NK-92 (cell line): ENCODE measurements around the gene BTF3.
A peak's percentile ranks its signal among the peaks of the same experiment; 100 is the strongest.
"Not testable (repeated sequence)": the region's sequence is repeated elsewhere in the genome, so short reads cannot be mapped to it uniquely, and the experiment has no call there.

Source experiments
- DNase-seq: peaks from one replicate; lab custom pipeline; 2025; ENCODE audit not compliant: unreplicated experiment; lab: John Stamatoyannopoulos, UW

Gene BTF3

DNA sequence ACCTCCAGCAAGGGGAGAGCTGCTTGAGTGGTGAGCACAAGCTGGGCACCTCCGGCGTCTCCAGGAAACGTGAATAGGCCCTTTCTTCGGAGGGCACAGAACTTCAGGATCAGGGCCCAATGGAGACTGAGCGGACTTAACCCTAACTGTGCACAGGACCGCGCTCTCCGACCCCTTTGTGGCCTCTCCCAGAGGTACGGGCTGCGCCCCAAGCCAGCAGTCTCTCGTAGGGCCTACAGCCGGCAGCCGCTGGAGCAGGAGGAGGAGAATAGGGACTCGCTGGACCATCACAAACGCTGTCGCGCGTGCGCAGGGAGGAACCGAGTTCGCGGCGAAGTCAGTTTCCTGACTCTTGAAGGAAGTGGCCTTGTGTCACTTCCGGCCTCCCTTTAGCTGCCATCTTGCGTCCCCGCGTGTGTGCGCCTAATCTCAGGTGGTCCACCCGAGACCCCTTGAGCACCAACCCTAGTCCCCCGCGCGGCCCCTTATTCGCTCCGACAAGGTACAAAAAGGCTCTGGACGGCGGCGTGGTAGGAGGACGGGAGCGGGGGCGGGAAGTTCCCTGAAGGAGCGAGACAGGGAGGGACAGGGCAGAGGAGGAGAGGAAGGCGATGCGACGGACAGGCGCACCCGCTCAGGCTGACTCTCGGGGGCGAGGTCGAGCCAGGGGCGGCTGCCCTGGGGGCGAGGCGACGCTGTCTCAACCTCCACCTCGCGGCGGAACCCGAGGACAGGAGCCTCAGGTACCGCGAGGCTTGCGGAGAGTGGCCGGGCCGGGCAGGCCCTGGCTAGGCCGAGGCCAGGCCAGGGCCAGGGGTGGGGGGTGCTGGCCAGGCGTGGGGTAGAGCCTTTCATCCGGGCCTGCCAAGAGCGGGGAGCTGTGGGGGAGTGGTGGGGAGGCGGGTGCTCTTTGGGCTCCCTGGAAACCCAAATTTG is at the start of gene BTF3:
TSS of gene BTF3 (plus strand) at position 386 of the 936 bp plus-strand sequence. CDS start at position 612, 226 bp downstream.
- DNase-seq, result peak; percentile 75

DNA sequence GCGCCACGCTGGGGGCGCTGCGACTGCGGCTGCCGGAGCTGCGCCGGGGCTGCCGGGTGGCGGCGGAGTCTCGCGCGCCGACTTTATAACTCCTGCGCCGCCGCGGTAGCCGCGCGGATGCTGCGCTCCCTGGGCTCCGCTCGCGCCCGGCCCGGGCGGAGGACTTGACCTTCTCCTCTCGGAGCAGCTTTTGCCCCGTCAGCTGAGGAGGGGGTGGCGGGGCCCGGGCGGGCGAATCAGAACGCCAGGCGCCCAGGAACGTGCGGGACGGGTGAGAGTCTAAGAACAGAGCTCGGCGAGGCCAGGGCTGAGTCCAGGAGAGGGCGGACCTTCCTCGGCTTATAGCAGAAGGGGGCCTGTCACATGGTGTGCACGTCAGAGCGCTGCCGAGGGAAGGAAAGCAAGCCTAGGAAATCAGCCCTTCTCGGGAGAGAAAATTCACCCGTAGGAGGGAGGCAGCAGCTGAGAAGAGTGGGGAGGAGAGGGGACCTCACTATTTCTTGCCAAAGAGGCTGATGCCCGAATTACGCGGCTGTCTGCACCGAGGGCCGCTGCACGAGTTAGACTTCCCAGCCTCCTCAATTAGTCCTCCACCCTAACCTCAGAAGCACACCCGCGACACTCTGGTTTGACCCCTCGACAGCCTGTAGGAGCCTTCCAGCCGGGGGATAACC is 49.6 kb upstream of the BTF3 start, which contains the start of gene FOXD1:
TSS of gene FOXD1 (minus strand) at position 315 of the 674 bp plus-strand sequence. CDS start 415 bp downstream, outside the sequence.
- no peak for DNase-seq

GRCh38 chr5:73450137-73450536 is 48.1 kb upstream of the BTF3 start:
- no peak for DNase-seq

DNA sequence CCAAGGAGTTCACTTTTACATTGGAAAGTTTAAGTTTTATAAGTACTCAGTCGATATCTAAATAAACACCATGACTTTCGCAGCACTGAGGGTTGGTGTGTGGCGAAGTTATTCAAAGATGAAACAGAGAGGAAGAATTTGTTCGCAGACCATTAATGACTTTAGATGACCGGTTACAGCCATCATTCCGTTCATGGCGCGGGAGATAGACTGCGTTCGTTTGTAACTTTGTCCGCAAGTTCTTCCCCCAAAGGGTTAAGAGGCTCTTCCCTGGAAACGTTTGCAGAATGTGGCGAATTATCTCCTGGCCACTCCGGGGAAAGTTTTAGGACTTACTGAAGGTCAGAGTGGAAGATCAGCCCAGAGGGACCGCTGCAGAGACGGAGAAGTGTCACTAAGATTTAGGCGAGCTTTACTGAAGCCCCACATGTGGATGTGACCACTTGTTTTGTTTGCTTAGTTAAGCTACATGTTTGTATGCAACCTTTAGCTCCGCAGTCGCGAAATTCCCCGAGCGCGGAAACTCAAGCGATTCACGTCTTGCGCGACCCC is 47.5 kb upstream of the BTF3 start:
- DNase-seq, result no peak

GRCh38 chr5:73451224-73452130 is 46.8 kb upstream of the BTF3 start:
- DNase-seq, result no peak

DNA sequence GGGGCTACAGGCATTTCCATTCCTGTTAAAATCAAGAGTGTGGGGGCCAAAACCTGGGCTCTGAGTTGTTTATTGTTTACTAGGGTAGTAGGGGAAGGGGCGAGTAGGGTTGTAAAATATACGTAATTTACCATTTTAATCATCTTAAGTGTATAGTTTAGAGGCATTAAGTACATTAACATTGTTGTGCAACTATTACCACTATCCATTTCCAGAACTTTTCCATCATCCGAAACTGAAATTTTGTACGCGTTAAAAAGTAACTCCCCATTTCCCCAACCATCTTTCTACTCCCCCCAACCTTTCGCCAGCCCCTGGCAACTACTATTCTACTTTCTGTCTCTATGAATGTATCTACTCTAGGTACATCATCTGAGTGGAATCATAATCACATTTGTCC is 46.0 kb upstream of the BTF3 start:
- no peak for DNase-seq

- no peak for DNase-seq
These were observed 43.7 kb upstream of the BTF3 start for GRCh38 chr5:73454379-73455036.

DNA sequence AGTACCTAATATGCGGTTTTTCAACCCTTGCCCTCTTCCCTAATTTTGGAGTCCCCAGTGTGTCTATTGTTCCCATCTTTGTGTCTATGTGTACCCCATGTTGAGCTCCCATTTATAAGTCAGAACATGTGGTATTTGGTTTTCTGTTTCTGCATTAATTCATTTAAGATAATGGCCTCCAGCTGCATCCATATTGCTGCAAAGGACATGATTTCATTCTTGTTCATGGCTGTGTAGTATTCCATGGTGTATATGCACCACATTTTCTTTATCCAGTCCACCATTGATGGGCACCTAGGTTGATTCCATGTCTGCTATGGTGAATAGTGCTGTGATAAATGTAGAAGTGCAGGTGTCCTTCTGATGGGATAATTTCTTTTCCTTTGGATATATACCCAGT is 41.8 kb upstream of the BTF3 start:
- DNase-seq, result not testable (repeated sequence)

DNA sequence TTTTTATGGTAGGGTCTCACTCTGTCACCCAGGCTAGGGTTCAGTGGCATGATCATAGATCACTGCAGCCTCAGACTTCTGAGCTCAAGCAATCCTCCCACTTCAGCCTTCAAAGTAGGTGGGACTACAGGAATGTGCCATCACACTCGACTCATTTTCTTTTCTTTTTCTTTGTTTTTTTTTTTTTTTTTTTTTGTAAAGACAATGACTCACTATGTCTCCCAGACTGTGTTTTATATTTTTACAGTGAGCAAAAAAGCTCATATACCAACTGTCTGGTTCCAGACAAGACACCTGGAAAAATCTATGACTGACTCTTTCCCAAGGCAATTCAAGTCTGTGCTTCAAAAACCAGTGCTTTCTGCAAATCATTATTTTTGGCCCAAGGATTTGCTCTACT is 38.9 kb upstream of the BTF3 start:
- DNase-seq, result no peak

- no peak for DNase-seq
These were observed 38.1 kb upstream of the BTF3 start for GRCh38 chr5:73460133-73460532.

- DNase-seq, result no peak
These were observed 34.1 kb upstream of the BTF3 start for GRCh38 chr5:73464016-73464745.

DNA sequence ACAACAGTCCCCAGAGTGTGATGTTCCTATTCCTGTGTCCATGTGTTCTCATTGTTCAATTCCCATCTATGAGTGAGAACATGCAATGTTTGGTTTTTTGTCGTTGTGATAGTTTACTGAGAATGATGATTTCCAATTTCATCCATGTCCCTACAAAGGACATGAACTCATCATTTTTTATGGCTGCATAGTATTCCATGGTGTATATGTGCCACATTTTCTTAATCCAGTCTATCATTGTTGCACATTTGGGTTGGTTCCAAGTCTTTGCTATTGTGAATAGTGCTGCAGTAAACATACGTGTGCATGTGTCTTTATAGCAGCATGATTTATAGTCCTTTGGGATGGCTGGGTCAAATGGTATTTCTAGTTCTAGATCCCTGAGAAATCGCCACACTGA is 29.6 kb upstream of the BTF3 start:
- not testable (repeated sequence) for DNase-seq

DNA sequence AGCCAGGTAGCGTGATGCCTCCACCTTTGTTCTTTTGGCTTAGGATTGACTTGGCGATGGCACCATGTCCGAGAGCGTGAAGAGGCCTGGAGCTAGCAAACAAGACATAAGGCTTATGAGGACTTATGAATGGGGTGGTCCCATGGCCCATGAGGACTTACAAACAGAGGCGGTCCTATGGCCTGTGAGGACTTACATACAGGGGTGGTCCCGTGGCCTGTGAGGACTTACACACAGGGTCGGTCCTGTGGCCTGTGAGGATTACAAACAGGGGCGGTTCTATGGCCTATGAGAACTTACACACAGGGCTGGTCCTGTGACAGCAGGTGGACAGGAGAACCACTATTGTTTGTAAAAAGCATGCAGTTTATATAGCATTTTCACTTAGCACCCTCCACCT is 28.4 kb upstream of the BTF3 start:
- no peak for DNase-seq

- no peak for DNase-seq
These were observed 26.6 kb upstream of the BTF3 start for GRCh38 chr5:73471654-73472053.

GRCh38 chr5:73472116-73472515 is 26.1 kb upstream of the BTF3 start:
- no peak for DNase-seq

DNA sequence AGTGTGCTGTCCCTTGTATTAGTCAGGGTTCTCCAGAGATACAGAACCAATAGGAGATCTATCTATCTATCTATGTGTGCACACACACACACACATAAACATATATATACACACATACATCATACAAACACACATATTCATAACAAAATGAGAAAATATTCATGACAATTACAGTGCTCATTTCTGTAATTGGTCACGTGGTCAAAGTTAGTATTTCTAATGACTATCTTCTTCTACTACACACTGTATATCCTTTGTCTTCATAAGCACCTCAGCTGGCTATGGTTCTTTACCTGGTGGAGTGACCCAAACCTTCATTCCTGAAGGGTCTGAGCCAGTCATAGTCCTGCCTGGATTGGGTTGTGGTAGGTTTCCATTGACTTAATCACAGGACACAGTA is 17.7 kb upstream of the BTF3 start:
- DNase-seq, result no peak

GRCh38 chr5:73482383-73483136 is 15.7 kb upstream of the BTF3 start:
- no peak for DNase-seq

- DNase-seq, result no peak
These were observed 14.6 kb upstream of the BTF3 start for GRCh38 chr5:73483676-73484075.

DNA sequence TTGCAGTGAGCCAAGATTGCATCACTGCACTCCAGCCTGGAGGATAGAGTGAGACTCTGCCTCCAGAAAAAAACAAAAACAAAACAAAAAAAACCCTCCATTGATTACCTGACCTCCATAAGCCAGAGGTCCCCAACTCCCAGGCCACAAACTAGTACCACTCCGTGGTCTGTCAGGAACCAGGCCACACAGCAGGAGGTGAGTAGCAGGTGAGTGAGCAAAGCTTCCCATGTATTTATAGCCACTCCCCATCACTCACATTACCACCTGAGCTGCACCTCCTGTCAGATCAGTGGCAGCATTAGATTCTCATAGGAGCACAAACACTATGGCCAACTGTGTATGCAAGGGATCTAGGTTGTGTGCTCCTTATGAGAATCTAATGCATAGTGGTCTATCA is 13.7 kb upstream of the BTF3 start:
- DNase-seq, result no peak
